ENCODE measurements around the gene LIMA1.

Gene LIMA1

DNA sequence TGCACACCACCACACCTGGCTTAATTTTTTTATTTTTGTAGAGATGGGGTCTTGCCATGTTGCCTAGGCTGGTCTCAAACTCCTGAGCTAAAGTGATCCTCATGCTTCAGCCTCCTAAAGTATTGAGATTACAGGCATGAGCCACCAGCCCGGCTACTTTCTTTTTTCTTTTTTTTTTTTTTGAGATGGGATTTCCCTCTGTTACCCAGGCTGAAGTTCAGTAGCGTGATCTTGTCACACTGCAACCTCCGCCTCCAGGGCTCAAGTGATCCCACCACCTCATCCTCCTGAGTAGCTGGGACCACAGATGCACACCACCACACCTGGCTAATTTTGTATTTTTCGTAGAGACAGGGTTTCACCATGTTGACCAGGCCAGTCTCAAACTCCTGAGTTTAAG is 51.1 kb downstream of the LIMA1 start:
- TF ChIP-seq, protein P1, sequence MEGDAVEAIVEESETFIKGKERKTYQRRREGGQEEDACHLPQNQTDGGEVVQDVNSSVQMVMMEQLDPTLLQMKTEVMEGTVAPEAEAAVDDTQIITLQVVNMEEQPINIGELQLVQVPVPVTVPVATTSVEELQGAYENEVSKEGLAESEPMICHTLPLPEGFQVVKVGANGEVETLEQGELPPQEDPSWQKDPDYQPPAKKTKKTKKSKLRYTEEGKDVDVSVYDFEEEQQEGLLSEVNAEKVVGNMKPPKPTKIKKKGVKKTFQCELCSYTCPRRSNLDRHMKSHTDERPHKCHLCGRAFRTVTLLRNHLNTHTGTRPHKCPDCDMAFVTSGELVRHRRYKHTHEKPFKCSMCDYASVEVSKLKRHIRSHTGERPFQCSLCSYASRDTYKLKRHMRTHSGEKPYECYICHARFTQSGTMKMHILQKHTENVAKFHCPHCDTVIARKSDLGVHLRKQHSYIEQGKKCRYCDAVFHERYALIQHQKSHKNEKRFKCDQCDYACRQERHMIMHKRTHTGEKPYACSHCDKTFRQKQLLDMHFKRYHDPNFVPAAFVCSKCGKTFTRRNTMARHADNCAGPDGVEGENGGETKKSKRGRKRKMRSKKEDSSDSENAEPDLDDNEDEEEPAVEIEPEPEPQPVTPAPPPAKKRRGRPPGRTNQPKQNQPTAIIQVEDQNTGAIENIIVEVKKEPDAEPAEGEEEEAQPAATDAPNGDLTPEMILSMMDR (IDR thresholded peaks at IDR 0.05; ENCODE audit: extremely low read depth, missing control alignments) = no peak
- no peak for DNase-seq (ENCODE audit: low spot score)

DNA sequence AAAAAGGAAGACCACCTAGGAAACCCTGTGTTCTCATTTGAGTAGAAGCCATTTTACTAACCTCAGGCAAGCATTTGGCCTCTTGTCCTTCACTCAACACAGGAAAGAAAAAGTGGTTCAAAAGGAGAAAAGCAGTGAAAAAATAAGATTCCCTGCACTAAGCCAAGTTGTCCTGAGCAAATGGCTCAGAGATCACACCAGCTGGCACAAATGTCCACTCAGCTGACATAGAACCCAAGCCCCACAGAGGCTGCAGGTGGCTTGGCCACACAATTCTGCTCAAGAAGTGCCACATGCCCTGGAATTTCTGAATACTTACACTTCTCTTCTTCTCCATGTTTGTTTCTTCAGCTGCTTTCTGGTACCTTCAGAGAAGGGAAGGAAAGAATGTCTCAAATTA is 52.0 kb downstream of the LIMA1 start:
- DNase-seq (ENCODE audit: low spot score) = no peak
- TF ChIP-seq, protein P1 (IDR thresholded peaks at IDR 0.05; ENCODE audit: extremely low read depth, missing control alignments) = no peak

DNA sequence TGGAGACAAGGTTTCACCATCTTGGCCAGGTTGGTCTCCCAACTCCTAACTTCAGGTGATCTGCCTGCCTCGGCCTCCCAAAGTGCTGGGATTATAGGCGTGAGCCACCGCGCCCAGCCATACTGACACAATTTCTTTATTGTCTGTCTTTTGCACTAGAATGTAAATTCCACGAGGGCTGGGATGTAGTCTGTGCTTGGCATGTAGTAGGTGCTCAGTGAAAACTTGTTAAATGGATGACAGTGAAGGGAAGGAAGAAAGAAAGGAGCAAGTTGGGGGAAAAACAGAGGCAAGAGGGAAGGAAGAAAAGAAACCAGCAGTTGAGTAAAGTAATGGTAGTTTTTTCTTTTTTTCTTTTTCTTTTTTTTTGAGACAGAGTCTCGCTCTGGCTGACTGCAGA is 53.1 kb downstream of the LIMA1 start:
- DNase-seq (ENCODE audit: low spot score) = no peak
- TF ChIP-seq, protein P1 (IDR thresholded peaks at IDR 0.05; ENCODE audit: extremely low read depth, missing control alignments) = no peak

DNA sequence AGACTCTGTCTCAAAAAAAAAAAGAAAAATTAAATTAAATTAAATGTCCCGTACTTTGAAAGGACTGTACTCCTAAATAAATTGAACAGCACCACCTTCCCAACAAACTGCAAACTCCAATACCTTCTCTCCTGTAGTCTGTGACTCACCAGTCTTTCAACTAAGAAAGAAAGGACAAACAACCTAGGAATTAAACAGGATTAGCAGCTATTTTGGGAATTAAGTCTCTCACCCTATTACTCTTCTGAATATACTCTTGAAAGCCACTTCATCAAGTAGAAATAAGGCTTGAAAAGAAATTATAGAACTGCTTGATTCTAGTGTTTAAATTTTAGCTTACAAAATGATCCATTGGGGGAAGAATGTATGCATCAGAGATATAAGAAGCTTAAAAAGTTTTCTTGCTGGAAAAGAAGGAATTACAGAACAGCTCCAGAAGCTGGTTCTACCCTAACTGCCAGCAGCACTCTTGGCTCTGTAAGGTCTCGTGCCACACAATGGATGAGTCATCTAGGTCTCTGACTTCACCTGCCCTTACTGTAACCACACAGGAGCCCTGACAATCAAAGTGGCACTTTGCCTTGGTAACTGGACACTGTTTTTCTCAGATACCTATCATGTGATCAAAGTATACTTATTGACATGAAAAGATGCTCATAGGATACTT is 59.2 kb downstream of the LIMA1 start:
- no peak for DNase-seq (ENCODE audit: low spot score)
- TF ChIP-seq, protein P1 (IDR thresholded peaks at IDR 0.05; ENCODE audit: extremely low read depth, missing control alignments) = no peak

DNA sequence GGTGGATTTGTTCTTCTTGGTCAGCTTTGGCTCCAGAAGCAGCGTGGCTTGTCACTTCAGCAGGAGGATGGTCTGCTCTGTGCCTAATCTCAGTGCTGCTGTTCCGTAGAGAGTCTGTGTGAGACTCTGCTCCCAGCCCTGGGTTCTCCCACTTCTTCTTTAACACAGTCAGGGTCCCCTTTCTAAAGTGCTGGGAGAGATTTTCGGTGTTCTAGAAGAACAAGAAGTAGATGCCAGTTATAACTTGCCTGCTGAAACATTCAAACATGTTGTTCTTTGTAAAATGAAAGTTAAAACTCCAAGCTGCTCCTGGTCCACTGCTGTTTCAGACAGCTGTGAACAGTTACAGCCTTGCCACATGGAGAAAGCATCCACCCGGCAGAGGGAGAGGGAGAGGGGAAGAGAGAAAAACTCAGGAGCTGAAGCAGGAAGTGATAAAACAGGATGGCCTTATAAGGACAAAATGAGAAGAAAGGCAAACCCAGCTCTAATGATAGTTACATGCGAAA is 61.0 kb downstream of the LIMA1 start:
- TF ChIP-seq, protein P1 (IDR thresholded peaks at IDR 0.05; ENCODE audit: extremely low read depth, missing control alignments) = no peak
- peak; percentile 51 for DNase-seq (ENCODE audit: low spot score)

DNA sequence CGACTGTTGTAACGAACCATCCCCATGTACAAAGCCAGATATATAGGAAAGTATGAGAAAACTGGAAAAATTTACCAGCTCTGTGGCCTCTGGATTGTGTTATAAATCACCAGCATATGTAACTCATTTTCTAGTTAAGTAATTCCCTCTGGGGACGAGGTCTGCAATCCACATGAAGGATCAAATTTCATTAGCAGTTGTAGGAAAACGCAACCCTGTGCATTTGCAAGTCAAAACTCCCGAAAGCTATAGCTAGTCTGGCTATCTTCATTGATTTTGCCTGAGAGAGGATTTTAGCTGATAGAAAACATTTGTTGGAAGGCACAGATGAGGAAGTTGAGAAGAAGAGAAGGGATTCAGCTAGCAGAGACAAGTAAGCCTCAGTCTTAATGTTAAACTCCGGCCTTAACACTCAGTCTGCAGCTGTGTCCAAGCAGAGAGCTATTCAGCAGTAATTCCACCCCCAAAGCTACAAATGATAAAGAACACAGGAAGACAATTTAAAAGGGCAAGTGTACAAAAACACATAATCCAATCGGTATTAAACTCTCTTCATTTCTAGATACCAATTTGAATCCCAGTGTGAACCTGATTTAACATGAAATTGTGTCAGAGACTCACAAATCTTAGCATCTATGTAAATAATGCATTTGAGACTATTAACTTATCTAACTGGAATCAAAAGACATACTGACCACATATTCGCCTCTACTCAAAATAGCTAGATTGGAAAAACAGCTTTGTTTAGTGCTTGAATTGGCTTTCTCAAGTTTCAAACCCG is 61.9 kb downstream of the LIMA1 start:
- TF ChIP-seq, protein P1 (IDR thresholded peaks at IDR 0.05; ENCODE audit: extremely low read depth, missing control alignments) = no peak
- DNase-seq (ENCODE audit: low spot score) = no peak

DNA sequence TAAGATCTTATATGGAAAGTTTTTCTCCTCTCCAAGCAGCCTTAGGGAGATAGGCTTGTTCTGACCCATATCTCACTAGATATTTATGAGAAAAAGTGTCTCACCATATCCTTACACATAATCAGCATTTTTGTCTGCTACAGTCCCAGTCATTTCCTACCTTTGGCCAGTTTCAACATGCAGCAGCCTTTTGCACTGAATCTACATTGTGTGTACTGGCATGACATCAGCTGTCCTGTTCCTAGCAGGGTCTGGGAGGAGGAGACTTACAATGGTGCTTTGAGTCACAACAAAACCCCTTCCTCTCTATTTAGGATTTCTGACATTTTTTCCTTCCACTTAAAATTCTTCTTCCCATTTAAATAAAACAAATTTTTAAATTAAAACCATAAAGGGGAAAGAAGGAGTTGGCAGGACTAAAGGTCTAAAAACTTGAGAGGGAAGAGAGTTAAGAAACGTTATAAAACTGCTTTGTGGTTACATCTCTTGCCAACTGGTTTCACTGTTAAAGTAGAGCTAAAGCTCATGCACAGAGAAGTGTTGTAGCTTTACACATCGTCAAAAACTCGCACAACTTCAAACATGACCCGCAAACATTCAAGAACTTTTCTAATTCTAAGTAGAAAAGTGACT is 62.8 kb downstream of the LIMA1 start:
- DNase-seq (ENCODE audit: low spot score) = peak; percentile 36
- TF ChIP-seq, protein P1 (IDR thresholded peaks at IDR 0.05; ENCODE audit: extremely low read depth, missing control alignments) = no peak
